ENCODE data around the gene EMCN.

The EMCN gene

GRCh38 chr4:100545427-100545826 lies 27.6 kb upstream of the EMCN start:
- no peaks in the 10 kb centered on the region for H3F3A ChIP-seq (ENCODE audit: insufficient read depth)
- no peak overlapping the region for H3K4me2 ChIP-seq (ENCODE audit: low read depth, low read length, poor library complexity, severe bottlenecking)
- H3K36me3 ChIP-seq (ENCODE audit: low read length), result no peaks in the 10 kb centered on the region
- H4K20me1 ChIP-seq (ENCODE audit: low read depth, low read length), result no peaks in the 10 kb centered on the region
- H3K9me3 ChIP-seq (ENCODE audit: insufficient read depth, low read length), result no peaks in the 10 kb centered on the region
- no peak overlapping the region for H3K4me3 ChIP-seq (ENCODE audit: insufficient read depth, low read length, poor library complexity, severe bottlenecking)
- no peak for TF ChIP-seq CTCF (IDR thresholded peaks at IDR 0.05; ENCODE audit: insufficient read depth, low read length, poor library complexity, severe bottlenecking)
- no peak for TF ChIP-seq EZH2phosphoT487 (conservative IDR thresholded peaks at IDR 0.05; ENCODE audit: low read length)
- no peak overlapping the region for H3K27ac ChIP-seq (ENCODE audit: low read depth, low read length)
- no peak overlapping the region for H3K9ac ChIP-seq (ENCODE audit: low read length)
- H3K27me3 ChIP-seq (ENCODE audit: low read length), result no peaks in the 10 kb centered on the region
- no peaks in the 10 kb centered on the region for H3K79me2 ChIP-seq (ENCODE audit: insufficient read depth, low read length)
- no peaks in the 10 kb centered on the region for H3K9me2 ChIP-seq (replicated peaks; ENCODE audit: insufficient read depth, low read length)
- H2AFZ ChIP-seq (ENCODE audit: low read depth, low read length, severe bottlenecking), result no peak overlapping the region

GRCh38 chr4:100540131-100540530 lies 22.3 kb upstream of the EMCN start:
- Histone ChIP-seq H3K9me2 (replicated peaks; ENCODE audit: insufficient read depth, low read length) (no peaks in the 10 kb centered on the region), H3K9ac (ENCODE audit: low read length) (no peak overlapping the region), H2AFZ (ENCODE audit: low read depth, low read length, severe bottlenecking) (no peak overlapping the region), H4K20me1 (ENCODE audit: low read depth, low read length) (no peaks in the 10 kb centered on the region), H3K79me2 (ENCODE audit: insufficient read depth, low read length) (no peaks in the 10 kb centered on the region), H3K27ac (ENCODE audit: low read depth, low read length) (no peak overlapping the region), H3K36me3 (ENCODE audit: low read length) (no peaks in the 10 kb centered on the region), H3K4me2 (ENCODE audit: low read depth, low read length, poor library complexity, severe bottlenecking) (no peak overlapping the region), H3K9me3 (ENCODE audit: insufficient read depth, low read length) (no peaks in the 10 kb centered on the region), H3K4me3 (ENCODE audit: insufficient read depth, low read length, poor library complexity, severe bottlenecking) (no peak overlapping the region), H3K27me3 (ENCODE audit: low read length) (no peaks in the 10 kb centered on the region), H3F3A (ENCODE audit: insufficient read depth) (no peaks in the 10 kb centered on the region)
- TF ChIP-seq CTCF (IDR thresholded peaks at IDR 0.05; ENCODE audit: insufficient read depth, low read length, poor library complexity, severe bottlenecking), result no peak
- no peak for TF ChIP-seq EZH2phosphoT487 (conservative IDR thresholded peaks at IDR 0.05; ENCODE audit: low read length)

- Histone ChIP-seq H3K4me3 (ENCODE audit: insufficient read depth, low read length, poor library complexity, severe bottlenecking) (no peak overlapping the region), H2AFZ (ENCODE audit: low read depth, low read length, severe bottlenecking) (no peak overlapping the region), H3K79me2 (ENCODE audit: insufficient read depth, low read length) (no peaks in the 10 kb centered on the region), H3K4me2 (ENCODE audit: low read depth, low read length, poor library complexity, severe bottlenecking) (no peak overlapping the region), H3K9ac (ENCODE audit: low read length) (no peak overlapping the region), H3K36me3 (ENCODE audit: low read length) (no peaks in the 10 kb centered on the region), H3K27ac (ENCODE audit: low read depth, low read length) (no peak overlapping the region), H3K27me3 (ENCODE audit: low read length) (no peaks in the 10 kb centered on the region), H3F3A (ENCODE audit: insufficient read depth) (no peaks in the 10 kb centered on the region), H4K20me1 (ENCODE audit: low read depth, low read length) (no peaks in the 10 kb centered on the region), H3K9me2 (replicated peaks; ENCODE audit: insufficient read depth, low read length) (no peaks in the 10 kb centered on the region), H3K9me3 (ENCODE audit: insufficient read depth, low read length) (no peaks in the 10 kb centered on the region)
- TF ChIP-seq EZH2phosphoT487 (conservative IDR thresholded peaks at IDR 0.05; ENCODE audit: low read length) (no peak), CTCF (IDR thresholded peaks at IDR 0.05; ENCODE audit: insufficient read depth, low read length, poor library complexity, severe bottlenecking) (no peak)
Measured at GRCh38 chr4:100539706-100540105, 21.9 kb upstream of the EMCN start.

All from SU-DHL-6 (cell line).